Loucy (cell line): ENCODE results near the gene ZSWIM6.

Source experiments
- H2AFZ ChIP-seq: fragments of 200-600 bp; sonication (generic); 2 replicates; pipeline ENCODE4 v1.6.0; 2016; ENCODE audit warnings: antibody characterized with exemption, mild to moderate bottlenecking, low read length, moderate library complexity
- H3F3A ChIP-seq: fragments of 200-600 bp; 2 replicates; pipeline ENCODE4 v1.6.0; 2016; ENCODE audit warnings: antibody characterized with exemption, low read depth, mild to moderate bottlenecking
- H3K27me3 ChIP-seq: fragments of 200-600 bp; sonication (generic); 2 replicates; pipeline ENCODE4 v1.6.1; 2014; ENCODE audit warnings: low read length, mild to moderate bottlenecking; ENCODE audit not compliant: insufficient read depth, poor library complexity, severe bottlenecking
- H3K36me3 ChIP-seq: fragments of 200-600 bp; sonication (generic); 2 replicates; pipeline ENCODE4 v1.6.1; 2016; ENCODE audit warnings: low read length; ENCODE audit not compliant: insufficient read depth
- H3K4me1 ChIP-seq: fragments of 200-600 bp; sonication (generic); 2 replicates; pipeline ENCODE4 v1.5.1; 2014; ENCODE audit warnings: low read length, mild to moderate bottlenecking; ENCODE audit not compliant: insufficient read depth, poor library complexity, severe bottlenecking
- H3K4me2 ChIP-seq: fragments of 200-600 bp; sonication (generic); 2 replicates; pipeline ENCODE4 v1.6.0; 2014; ENCODE audit warnings: antibody characterized with exemption, low read length, low read depth, mild to moderate bottlenecking; ENCODE audit not compliant: poor library complexity, severe bottlenecking
- H3K4me3 ChIP-seq: fragments of 200-600 bp; sonication (generic); 2 replicates; pipeline ENCODE4 v1.5.1; 2014; ENCODE audit warnings: low read length, mild to moderate bottlenecking, mixed read lengths; ENCODE audit not compliant: poor library complexity, severe bottlenecking
- H3K79me2 ChIP-seq: fragments of 200-600 bp; sonication (generic); 2 replicates; pipeline ENCODE4 v1.6.1; 2014; ENCODE audit warnings: low read length; ENCODE audit not compliant: insufficient read depth
- H3K9ac ChIP-seq: fragments of 200-600 bp; sonication (generic); 2 replicates; pipeline ENCODE4 v1.6.0; 2014; ENCODE audit warnings: mild to moderate bottlenecking, low read depth, low read length, moderate library complexity; ENCODE audit not compliant: poor library complexity, severe bottlenecking
- H3K9me2 ChIP-seq: fragments of 200-600 bp; sonication (generic); replicated peaks from 2 replicates; pipeline ENCODE4 v1.6.1; 2016; ENCODE audit warnings: low read depth, low read length, mixed read lengths
- H3K9me3 ChIP-seq: fragments of 200-600 bp; sonication (generic); 2 replicates; pipeline ENCODE4 v1.6.1; 2014; ENCODE audit warnings: mild to moderate bottlenecking, antibody characterized with exemption, low read length, low read depth; ENCODE audit not compliant: insufficient read depth
- H4K20me1 ChIP-seq: fragments of 200-600 bp; sonication (generic); 2 replicates; pipeline ENCODE4 v1.6.0; 2014; ENCODE audit warnings: antibody characterized with exemption, low read length, mild to moderate bottlenecking; ENCODE audit not compliant: insufficient read depth, poor library complexity, severe bottlenecking
- EZH2phosphoT487 ChIP-seq: fragments of 200-600 bp; IDR thresholded peaks from 2 replicates; pipeline ENCODE4 v1.6.1; 2018; ENCODE audit warnings: antibody characterized with exemption, mild to moderate bottlenecking, moderate library complexity, borderline replicate concordance
- TF ChIP-seq, protein P1 (sequence below): fragments of 200-600 bp; sonication (generic); conservative IDR thresholded peaks from 2 replicates; pipeline ENCODE4 v1.5.1; 2014; ENCODE audit warnings: mild to moderate bottlenecking, antibody characterized with exemption, low read length

ZSWIM6 gene

DNA sequence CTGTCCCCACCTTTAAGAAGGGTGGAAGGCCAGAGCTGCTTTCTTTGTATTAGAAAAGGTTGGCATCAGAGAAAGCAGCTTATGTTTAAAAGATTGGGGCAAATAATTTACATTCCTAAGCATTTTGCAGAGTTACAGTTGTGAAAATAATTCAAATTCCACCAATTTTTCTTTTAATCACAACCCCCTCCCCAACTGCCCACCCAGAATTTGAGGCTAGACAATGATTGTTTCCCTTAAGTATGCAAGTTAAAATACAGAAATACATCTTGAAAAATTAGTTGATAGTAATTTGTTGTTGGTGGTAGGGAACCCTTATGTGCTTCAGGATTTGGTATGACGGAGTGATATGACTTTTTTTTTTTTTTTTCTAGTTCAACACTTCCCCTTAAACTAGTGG, 133.0 kb downstream of the ZSWIM6 start:
- no peaks in the 10 kb centered on the region for H4K20me1 ChIP-seq
- H3K9ac ChIP-seq = no peak overlapping the region
- no peaks in the 10 kb centered on the region for H3K9me3 ChIP-seq
- H2AFZ ChIP-seq = no peak overlapping the region
- H3K36me3 ChIP-seq = no peaks in the 10 kb centered on the region
- peaks cover 7% of the 10 kb centered on the region; the same call in 1 of the 2 replicates for H3K79me2 ChIP-seq
- TF ChIP-seq, protein P1, sequence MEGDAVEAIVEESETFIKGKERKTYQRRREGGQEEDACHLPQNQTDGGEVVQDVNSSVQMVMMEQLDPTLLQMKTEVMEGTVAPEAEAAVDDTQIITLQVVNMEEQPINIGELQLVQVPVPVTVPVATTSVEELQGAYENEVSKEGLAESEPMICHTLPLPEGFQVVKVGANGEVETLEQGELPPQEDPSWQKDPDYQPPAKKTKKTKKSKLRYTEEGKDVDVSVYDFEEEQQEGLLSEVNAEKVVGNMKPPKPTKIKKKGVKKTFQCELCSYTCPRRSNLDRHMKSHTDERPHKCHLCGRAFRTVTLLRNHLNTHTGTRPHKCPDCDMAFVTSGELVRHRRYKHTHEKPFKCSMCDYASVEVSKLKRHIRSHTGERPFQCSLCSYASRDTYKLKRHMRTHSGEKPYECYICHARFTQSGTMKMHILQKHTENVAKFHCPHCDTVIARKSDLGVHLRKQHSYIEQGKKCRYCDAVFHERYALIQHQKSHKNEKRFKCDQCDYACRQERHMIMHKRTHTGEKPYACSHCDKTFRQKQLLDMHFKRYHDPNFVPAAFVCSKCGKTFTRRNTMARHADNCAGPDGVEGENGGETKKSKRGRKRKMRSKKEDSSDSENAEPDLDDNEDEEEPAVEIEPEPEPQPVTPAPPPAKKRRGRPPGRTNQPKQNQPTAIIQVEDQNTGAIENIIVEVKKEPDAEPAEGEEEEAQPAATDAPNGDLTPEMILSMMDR = no peak
- no peak for TF ChIP-seq EZH2phosphoT487
- H3K4me2 ChIP-seq = no peak overlapping the region
- H3F3A ChIP-seq = no peaks in the 10 kb centered on the region
- no peak overlapping the region for H3K4me3 ChIP-seq
- no peaks in the 10 kb centered on the region for H3K27me3 ChIP-seq
- H3K9me2 ChIP-seq = no peaks in the 10 kb centered on the region
- peaks cover 12% of the 10 kb centered on the region for H3K4me1 ChIP-seq

DNA sequence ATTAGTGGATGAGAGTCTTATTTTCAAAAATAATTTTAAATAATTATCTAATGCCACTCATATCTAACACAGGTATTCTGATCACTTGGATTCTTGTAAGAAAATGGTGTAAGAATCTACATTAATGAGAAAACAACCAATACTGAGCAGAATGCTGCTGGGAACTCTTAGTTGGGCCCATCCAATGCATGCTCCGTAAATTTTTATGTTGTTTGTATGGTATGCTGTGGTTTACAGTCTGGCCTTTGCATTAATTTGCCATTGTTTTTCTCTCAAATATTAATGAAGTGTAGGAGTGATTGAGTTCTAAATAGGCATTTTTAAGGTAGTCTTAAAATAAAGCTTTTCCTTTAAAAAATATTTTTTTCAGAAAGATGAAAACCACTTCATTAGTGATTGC, 133.4 kb downstream of the ZSWIM6 start:
- TF ChIP-seq, protein P1 = no peak
- TF ChIP-seq EZH2phosphoT487 = no peak
- H3K9me2 ChIP-seq = no peaks in the 10 kb centered on the region
- no peaks in the 10 kb centered on the region for H3K9me3 ChIP-seq
- no peaks in the 10 kb centered on the region for H3K27me3 ChIP-seq
- H3K4me2 ChIP-seq = no peak overlapping the region
- 0 out of 2 replicates have a peak, but pooled peaks cover 5% of the 10 kb centered on the region for H3K79me2 ChIP-seq
- H3K36me3 ChIP-seq = no peaks in the 10 kb centered on the region
- H3K4me1 ChIP-seq = peaks cover 12% of the 10 kb centered on the region
- H3F3A ChIP-seq = no peaks in the 10 kb centered on the region
- no peak overlapping the region for H3K9ac ChIP-seq
- H4K20me1 ChIP-seq = no peaks in the 10 kb centered on the region
- no peak overlapping the region for H3K4me3 ChIP-seq
- H2AFZ ChIP-seq = no peak overlapping the region

- Histone ChIP-seq H3K36me3 (no peaks in the 10 kb centered on the region), H3K9ac (no peak overlapping the region), H3K9me3 (no peaks in the 10 kb centered on the region), H3K79me2 (peaks cover 6% of the 10 kb centered on the region; the same call in 1 of the 2 replicates), H4K20me1 (no peaks in the 10 kb centered on the region), H3K4me1 (peaks cover 12% of the 10 kb centered on the region), H3K4me3 (no peak overlapping the region), H3K27me3 (no peaks in the 10 kb centered on the region), H2AFZ (no peak overlapping the region), H3F3A (no peaks in the 10 kb centered on the region), H3K4me2 (no peak overlapping the region), H3K9me2 (no peaks in the 10 kb centered on the region)
- TF ChIP-seq, protein P1 = no peak
- no peak for TF ChIP-seq EZH2phosphoT487
These were observed 134.0 kb downstream of the ZSWIM6 start for GRCh38 chr5:61466017-61466416.
